HEK293 (cell line): ENCODE results near the gene EFNA2.
A peak's percentile ranks its signal among the peaks of the same experiment; 100 is the strongest.

Experiments used
- BCL11B ChIP-seq: fragments of 450-650 bp; formaldehyde crosslinking; IDR thresholded peaks from 2 replicates; pipeline ENCODE4 v1.5.1; 2016; ENCODE audit warnings: low read depth, missing biosample characterization, missing genetic modification characterization
- GLIS1 ChIP-seq: fragments of 450-650 bp; formaldehyde crosslinking; IDR thresholded peaks from 2 replicates; pipeline ENCODE4 v1.5.1; 2016; ENCODE audit warnings: missing biosample characterization, missing genetic modification characterization
- HOXA7 ChIP-seq: sonication (generic); formaldehyde crosslinking; IDR thresholded peaks from 2 replicates; pipeline ENCODE4 v1.8.1; 2022; ENCODE audit warnings: missing genetic modification reagents, borderline replicate concordance
- KLF7 ChIP-seq: fragments of 450-650 bp; formaldehyde crosslinking; IDR thresholded peaks from 2 replicates; pipeline ENCODE4 v1.5.1; 2016; ENCODE audit warnings: missing biosample characterization, missing genetic modification characterization, borderline replicate concordance
- KLF9 ChIP-seq: fragments of 450-650 bp; formaldehyde crosslinking; IDR thresholded peaks from 2 replicates; pipeline ENCODE4 v1.5.1; 2016; ENCODE audit warnings: missing biosample characterization, missing genetic modification characterization, low read depth
- OSR2 ChIP-seq: fragments of 450-650 bp; formaldehyde crosslinking; IDR thresholded peaks from 2 replicates; pipeline ENCODE4 v1.5.1; 2016; ENCODE audit warnings: missing biosample characterization, missing genetic modification characterization
- OVOL3 ChIP-seq: fragments of 450-650 bp; formaldehyde crosslinking; IDR thresholded peaks from 2 replicates; pipeline ENCODE4 v1.5.1; 2016; ENCODE audit warnings: missing biosample characterization, missing genetic modification characterization
- PRDM10 ChIP-seq: fragments of 450-650 bp; formaldehyde crosslinking; IDR thresholded peaks from 2 replicates; pipeline ENCODE4 v1.5.1; 2016; ENCODE audit warnings: missing biosample characterization, missing genetic modification characterization
- TSHZ1 ChIP-seq: fragments of 450-650 bp; formaldehyde crosslinking; IDR thresholded peaks from 2 replicates; pipeline ENCODE4 v1.5.1; 2016; ENCODE audit warnings: missing biosample characterization, missing genetic modification characterization, borderline replicate concordance
- ZBTB20 ChIP-seq: fragments of 450-650 bp; formaldehyde crosslinking; IDR thresholded peaks from 2 replicates; pipeline ENCODE4 v1.5.1; 2016; ENCODE audit warnings: missing biosample characterization, missing genetic modification characterization
- ZBTB26 ChIP-seq: fragments of 450-650 bp; formaldehyde crosslinking; optimal IDR thresholded peaks from 2 replicates; pipeline ENCODE3; 2016; ENCODE audit warnings: missing biosample characterization, mild to moderate bottlenecking, missing genetic modification characterization
- ZFP3 ChIP-seq: fragments of 450-650 bp; formaldehyde crosslinking; IDR thresholded peaks from 2 replicates; pipeline ENCODE4 v1.5.1; 2016; ENCODE audit warnings: low read depth, missing biosample characterization, missing genetic modification characterization
- ZNF132 ChIP-seq: fragments of 450-650 bp; formaldehyde crosslinking; IDR thresholded peaks from 2 replicates; pipeline ENCODE4 v1.5.1; 2017; ENCODE audit warnings: missing biosample characterization, missing genetic modification characterization, borderline replicate concordance
- ZNF169 ChIP-seq: fragments of 450-650 bp; formaldehyde crosslinking; IDR thresholded peaks from 2 replicates; pipeline ENCODE4 v1.5.1; 2016; ENCODE audit warnings: missing biosample characterization, missing genetic modification characterization
- ZNF274 ChIP-seq, 2 experiments: fragments of 200-500 bp in 1 of 2; fragments of 450-650 bp in 1 of 2; sonication (Bioruptor generic) in 1 of 2; formaldehyde crosslinking in 1 of 2; IDR thresholded peaks; 2 replicates each; pipeline versions ENCODE4 v1.5.1 to v1.6.1; 2014 to 2016; ENCODE audit warnings: borderline replicate concordance in 1 of 2, inconsistent platforms in 1 of 2, low read length in 1 of 2, missing biosample characterization in 1 of 2, missing genetic modification characterization in 1 of 2
- ZNF335 ChIP-seq: fragments of 450-650 bp; formaldehyde crosslinking; conservative IDR thresholded peaks from 2 replicates; pipeline ENCODE4 v1.5.1; 2016; ENCODE audit warnings: missing biosample characterization, missing genetic modification characterization
- ZNF350 ChIP-seq: fragments of 450-650 bp; formaldehyde crosslinking; IDR thresholded peaks from 2 replicates; pipeline ENCODE4 v1.5.0; 2017; ENCODE audit warnings: missing biosample characterization, mild to moderate bottlenecking, missing genetic modification characterization
- ZNF354C ChIP-seq: fragments of 450-650 bp; formaldehyde crosslinking; IDR thresholded peaks from 2 replicates; pipeline ENCODE4 v1.5.1; 2016; ENCODE audit warnings: missing biosample characterization, missing genetic modification characterization, low read depth, borderline replicate concordance
- ZNF501 ChIP-seq: fragments of 450-650 bp; formaldehyde crosslinking; IDR thresholded peaks from 2 replicates; pipeline ENCODE4 v1.5.1; 2016; ENCODE audit warnings: missing biosample characterization, missing genetic modification characterization
- ZNF530 ChIP-seq: fragments of 450-650 bp; formaldehyde crosslinking; IDR thresholded peaks from 2 replicates; pipeline ENCODE4 v1.5.1; 2016; ENCODE audit warnings: low read depth, missing biosample characterization, missing genetic modification characterization
- ZNF548 ChIP-seq: fragments of 450-650 bp; formaldehyde crosslinking; IDR thresholded peaks from 2 replicates; pipeline ENCODE4 v1.5.1; 2016; ENCODE audit warnings: missing biosample characterization, missing genetic modification characterization
- ZNF670 ChIP-seq: fragments of 450-650 bp; formaldehyde crosslinking; IDR thresholded peaks from 2 replicates; pipeline ENCODE4 v1.5.1; 2016; ENCODE audit warnings: missing biosample characterization, missing genetic modification characterization, low read depth
- ZNF704 ChIP-seq: fragments of 450-650 bp; formaldehyde crosslinking; IDR thresholded peaks from 2 replicates; pipeline ENCODE4 v1.5.1; 2016; ENCODE audit warnings: missing biosample characterization, missing genetic modification characterization
- ZNF792 ChIP-seq: fragments of 450-650 bp; formaldehyde crosslinking; IDR thresholded peaks from 2 replicates; pipeline ENCODE4 v1.5.1; 2016; ENCODE audit warnings: missing biosample characterization, missing genetic modification characterization
- ZSCAN16 ChIP-seq: fragments of 450-650 bp; formaldehyde crosslinking; IDR thresholded peaks from 2 replicates; pipeline ENCODE4 v1.5.1; 2016; ENCODE audit warnings: missing biosample characterization, missing genetic modification characterization
- ZXDB ChIP-seq: fragments of 450-650 bp; formaldehyde crosslinking; IDR thresholded peaks from 2 replicates; pipeline ENCODE4 v1.5.1; 2016; ENCODE audit warnings: missing biosample characterization, missing genetic modification characterization
- TF ChIP-seq, protein P1 (sequence below): fragments of 450-650 bp; formaldehyde crosslinking; IDR thresholded peaks from 2 replicates; pipeline ENCODE4 v1.5.1; 2016; ENCODE audit warnings: missing biosample characterization, missing genetic modification characterization

The EFNA2 gene

GRCh38 chr19:1324806-1325567 lies 39.3 kb downstream of the EFNA2 start (continued):
- TF ChIP-seq ZNF704 (tag by site-specific recombination) (no peak), ZSCAN16 (no peak), ZNF274 (IDR thresholded peaks at IDR 0.05; ENCODE audit: low read length) (no peak), ZNF274 (tag by site-specific recombination; IDR thresholded peaks at IDR 0.05; ENCODE audit: borderline replicate concordance) (no peak), ZNF792 (tag by site-specific recombination) (no peak), KLF9 (0 out of 2 replicates have a peak, but pooled peaks have one; percentile 26), PRDM10 (tag by site-specific recombination) (peak; percentile 49; the same call in 1 of the 2 replicates), BCL11B (0 out of 2 replicates have a peak, but pooled peaks have one; percentile 17), OSR2 (tag by site-specific recombination) (no peak), ZXDB (tag by site-specific recombination) (peak; percentile 54), TSHZ1 (tag by site-specific recombination) (no peak), ZNF548 (no peak), ZNF132 (tag by site-specific recombination) (no peak), ZNF670 (no peak), ZNF530 (no peak), ZNF335 (peak; percentile 85), KLF7 (tag by site-specific recombination) (peak; percentile 43; the same call in 1 of the 2 replicates), ZNF350 (tag by site-specific recombination) (no peak), OVOL3 (tag by site-specific recombination) (no peak), GLIS1 (tag by site-specific recombination) (peak; percentile 84), ZBTB26 (tag by site-specific recombination) (peak; percentile 54), ZBTB20 (tag by site-specific recombination) (peak; percentile 98), HOXA7 (no peak), ZNF169 (tag by site-specific recombination) (no peak), ZNF354C (no peak), ZFP3 (tag by site-specific recombination) (no peak), ZNF501 (tag by site-specific recombination) (no peak)
- TF ChIP-seq, protein P1, sequence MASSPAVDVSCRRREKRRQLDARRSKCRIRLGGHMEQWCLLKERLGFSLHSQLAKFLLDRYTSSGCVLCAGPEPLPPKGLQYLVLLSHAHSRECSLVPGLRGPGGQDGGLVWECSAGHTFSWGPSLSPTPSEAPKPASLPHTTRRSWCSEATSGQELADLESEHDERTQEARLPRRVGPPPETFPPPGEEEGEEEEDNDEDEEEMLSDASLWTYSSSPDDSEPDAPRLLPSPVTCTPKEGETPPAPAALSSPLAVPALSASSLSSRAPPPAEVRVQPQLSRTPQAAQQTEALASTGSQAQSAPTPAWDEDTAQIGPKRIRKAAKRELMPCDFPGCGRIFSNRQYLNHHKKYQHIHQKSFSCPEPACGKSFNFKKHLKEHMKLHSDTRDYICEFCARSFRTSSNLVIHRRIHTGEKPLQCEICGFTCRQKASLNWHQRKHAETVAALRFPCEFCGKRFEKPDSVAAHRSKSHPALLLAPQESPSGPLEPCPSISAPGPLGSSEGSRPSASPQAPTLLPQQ (tag by site-specific recombination), result peak; percentile 45; the same call in 1 of the 2 replicates
